ENCODE results near the gene TUBA3D.
"Not testable (repeated sequence)": the region's sequence is repeated elsewhere in the genome, so short reads cannot be mapped to it uniquely, and the experiment has no call there.

Gene TUBA3D

GRCh38 chr2:131530626-131531344, 54.9 kb downstream of the TUBA3D start:
- H3K36me3 ChIP-seq (replicated peaks; ENCODE audit: insufficient read depth, low read length); H3K9me2 ChIP-seq (replicated peaks; ENCODE audit: insufficient read depth, low read length); H3K79me2 ChIP-seq (ENCODE audit: low read length); H3K9me3 ChIP-seq (replicated peaks; ENCODE audit: insufficient read depth, low read length); H3F3A ChIP-seq (ENCODE audit: insufficient read depth, low read length); H3K27me3 ChIP-seq (replicated peaks; ENCODE audit: insufficient read depth, low read length); DNase-seq; H3K27ac ChIP-seq (ENCODE audit: low read length); H3K4me2 ChIP-seq (ENCODE audit: low read depth, low read length); H3K4me3 ChIP-seq (ENCODE audit: low read length); H2AFZ ChIP-seq (ENCODE audit: low read length); H4K20me1 ChIP-seq (ENCODE audit: insufficient read depth, low read length); H3K9ac ChIP-seq (ENCODE audit: low read length): not testable (repeated sequence)
- peaks cover 12% of the 10 kb centered on the region for H3K4me1 ChIP-seq (ENCODE audit: low read length)

GRCh38 chr2:131531547-131532185, 55.7 kb downstream of the TUBA3D start:
- not testable (repeated sequence) for H3K4me3 ChIP-seq (ENCODE audit: low read length); H3F3A ChIP-seq (ENCODE audit: insufficient read depth, low read length); H3K9ac ChIP-seq (ENCODE audit: low read length); DNase-seq; H3K9me3 ChIP-seq (replicated peaks; ENCODE audit: insufficient read depth, low read length); H4K20me1 ChIP-seq (ENCODE audit: insufficient read depth, low read length); H3K27ac ChIP-seq (ENCODE audit: low read length); H3K27me3 ChIP-seq (replicated peaks; ENCODE audit: insufficient read depth, low read length); H2AFZ ChIP-seq (ENCODE audit: low read length); H3K79me2 ChIP-seq (ENCODE audit: low read length); H3K4me2 ChIP-seq (ENCODE audit: low read depth, low read length); H3K9me2 ChIP-seq (replicated peaks; ENCODE audit: insufficient read depth, low read length); H3K36me3 ChIP-seq (replicated peaks; ENCODE audit: insufficient read depth, low read length)
- H3K4me1 ChIP-seq (ENCODE audit: low read length) = peaks cover 12% of the 10 kb centered on the region

Data from MM.1S (cell line).